Measurements from ENCODE around the gene DISP3.

Gene DISP3

GRCh38 chr1:11528611-11529261 lies 49.8 kb downstream of the DISP3 start:
- no peak for DNase-seq (ENCODE audit: low read depth in 2 of 3, low spot score in 1 of 3)

- no peak for DNase-seq (ENCODE audit: low read depth in 2 of 3, low spot score in 1 of 3)
Measured at GRCh38 chr1:11529330-11529729, 50.4 kb downstream of the DISP3 start.

- DNase-seq (ENCODE audit: low read depth in 2 of 3, low spot score in 1 of 3), result no peak
Measured at GRCh38 chr1:11529763-11530730, 51.1 kb downstream of the DISP3 start.

GRCh38 chr1:11530731-11531311 lies 51.9 kb downstream of the DISP3 start:
- DNase-seq (ENCODE audit: low read depth in 2 of 3, low spot score in 1 of 3), result no peak

- no peak for DNase-seq (ENCODE audit: low read depth in 2 of 3, low spot score in 1 of 3)
Measured at GRCh38 chr1:11531314-11531870, 52.4 kb downstream of the DISP3 start.

GRCh38 chr1:11531943-11532342 lies 53.0 kb downstream of the DISP3 start:
- DNase-seq (ENCODE audit: low read depth in 2 of 3, low spot score in 1 of 3), result no peak

- no peak for DNase-seq (ENCODE audit: low read depth in 2 of 3, low spot score in 1 of 3)
Measured at GRCh38 chr1:11533790-11534787, 55.1 kb downstream of the DISP3 start.

GRCh38 chr1:11534846-11535245 lies 55.9 kb downstream of the DISP3 start:
- no peak for DNase-seq (ENCODE audit: low read depth in 2 of 3, low spot score in 1 of 3)

- DNase-seq (ENCODE audit: low read depth in 2 of 3, low spot score in 1 of 3), result no peak
Measured at GRCh38 chr1:11535316-11535715, 56.4 kb downstream of the DISP3 start.

- DNase-seq (ENCODE audit: low read depth in 2 of 3, low spot score in 1 of 3), result no peak
Measured at GRCh38 chr1:11535761-11536572, 57.0 kb downstream of the DISP3 start.

- no peak for DNase-seq (ENCODE audit: low read depth in 2 of 3, low spot score in 1 of 3)
Measured at GRCh38 chr1:11536573-11537379, 57.8 kb downstream of the DISP3 start.

- no peak for DNase-seq (ENCODE audit: low read depth in 2 of 3, low spot score in 1 of 3)
Measured at GRCh38 chr1:11537380-11537764, 58.4 kb downstream of the DISP3 start.

GRCh38 chr1:11537854-11538591 lies 59.1 kb downstream of the DISP3 start:
- no peak for DNase-seq (ENCODE audit: low read depth in 2 of 3, low spot score in 1 of 3)

- DNase-seq (ENCODE audit: low read depth in 2 of 3, low spot score in 1 of 3), result no peak
Measured at GRCh38 chr1:11538886-11539285, 59.9 kb downstream of the DISP3 start.

GRCh38 chr1:11539850-11540772 lies 61.2 kb downstream of the DISP3 start:
- no peak for DNase-seq (ENCODE audit: low read depth in 2 of 3, low spot score in 1 of 3)

GRCh38 chr1:11540773-11541160 lies 61.8 kb downstream of the DISP3 start:
- no peak for DNase-seq (ENCODE audit: low read depth in 2 of 3, low spot score in 1 of 3)

GRCh38 chr1:11541236-11541635 lies 62.3 kb downstream of the DISP3 start:
- no peak for DNase-seq (ENCODE audit: low read depth in 2 of 3, low spot score in 1 of 3)

All from stimulated activated CD4-positive, alpha-beta T cell treated with anti-CD3 and anti-CD28 coated beads, Interleukin-12 subunit alpha, Interleukin-12 subunit beta, amount 100 ng/mL, for 48 hours (primary cell).